ENCODE results near the gene CYP17A1. TPM values are rescaled to one million over a fixed set of nuclear protein-coding genes. Genes with fewer than 3 reads are reported as not detected.
"Not testable (repeated sequence)": the region's sequence is repeated elsewhere in the genome, so short reads cannot be mapped to it uniquely, and the experiment has no call there.

The CYP17A1 gene
- total RNA-seq, 2 donors from 2014 or later: 7.7 TPM; not detected in 1

DNA sequence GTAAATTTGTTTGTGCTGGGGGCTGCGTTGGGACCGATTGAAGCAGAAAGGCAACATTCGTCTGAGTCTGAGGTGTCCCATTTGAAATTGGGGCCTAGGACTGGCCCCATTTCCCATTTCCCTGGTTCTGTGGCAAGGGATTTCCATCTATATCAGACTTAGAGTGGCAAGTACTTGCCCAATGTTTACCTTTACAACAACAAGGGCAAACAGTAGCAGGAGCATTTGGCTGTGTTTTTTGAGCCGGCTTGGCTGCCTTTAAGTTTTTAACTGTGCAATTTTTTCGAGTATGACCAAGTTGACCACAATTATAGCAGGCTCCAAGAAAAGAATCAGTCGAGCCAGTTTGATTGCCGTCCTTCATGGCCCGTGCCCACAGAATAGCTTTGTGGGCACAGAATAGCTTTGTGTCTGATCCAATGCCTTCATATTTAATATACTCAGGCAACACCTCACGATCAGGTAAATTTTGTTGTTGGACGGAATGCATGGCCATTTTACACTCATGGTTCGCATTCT, 4.7 kb upstream of the CYP17A1 start:
- intact Hi-C loops (cut with DNase I): no loop called here
- Histone ChIP-seq H3K36me3 (no peaks in the 10 kb centered on the region), H3K4me1 (no peaks in the 10 kb centered on the region), H3K9me3 (no peaks in the 10 kb centered on the region), H3K4me3 (no peak overlapping the region), H3K27me3 (no peaks in the 10 kb centered on the region), H3K9ac (ENCODE audit: low read depth in 2 of 2, low read length in 2 of 2) (no peak overlapping the region), H3K27ac (no peak overlapping the region)
- TF ChIP-seq, protein P1, sequence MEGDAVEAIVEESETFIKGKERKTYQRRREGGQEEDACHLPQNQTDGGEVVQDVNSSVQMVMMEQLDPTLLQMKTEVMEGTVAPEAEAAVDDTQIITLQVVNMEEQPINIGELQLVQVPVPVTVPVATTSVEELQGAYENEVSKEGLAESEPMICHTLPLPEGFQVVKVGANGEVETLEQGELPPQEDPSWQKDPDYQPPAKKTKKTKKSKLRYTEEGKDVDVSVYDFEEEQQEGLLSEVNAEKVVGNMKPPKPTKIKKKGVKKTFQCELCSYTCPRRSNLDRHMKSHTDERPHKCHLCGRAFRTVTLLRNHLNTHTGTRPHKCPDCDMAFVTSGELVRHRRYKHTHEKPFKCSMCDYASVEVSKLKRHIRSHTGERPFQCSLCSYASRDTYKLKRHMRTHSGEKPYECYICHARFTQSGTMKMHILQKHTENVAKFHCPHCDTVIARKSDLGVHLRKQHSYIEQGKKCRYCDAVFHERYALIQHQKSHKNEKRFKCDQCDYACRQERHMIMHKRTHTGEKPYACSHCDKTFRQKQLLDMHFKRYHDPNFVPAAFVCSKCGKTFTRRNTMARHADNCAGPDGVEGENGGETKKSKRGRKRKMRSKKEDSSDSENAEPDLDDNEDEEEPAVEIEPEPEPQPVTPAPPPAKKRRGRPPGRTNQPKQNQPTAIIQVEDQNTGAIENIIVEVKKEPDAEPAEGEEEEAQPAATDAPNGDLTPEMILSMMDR (IDR thresholded peaks at IDR 0.05): no peak
- no peak for DNase-seq

DNA sequence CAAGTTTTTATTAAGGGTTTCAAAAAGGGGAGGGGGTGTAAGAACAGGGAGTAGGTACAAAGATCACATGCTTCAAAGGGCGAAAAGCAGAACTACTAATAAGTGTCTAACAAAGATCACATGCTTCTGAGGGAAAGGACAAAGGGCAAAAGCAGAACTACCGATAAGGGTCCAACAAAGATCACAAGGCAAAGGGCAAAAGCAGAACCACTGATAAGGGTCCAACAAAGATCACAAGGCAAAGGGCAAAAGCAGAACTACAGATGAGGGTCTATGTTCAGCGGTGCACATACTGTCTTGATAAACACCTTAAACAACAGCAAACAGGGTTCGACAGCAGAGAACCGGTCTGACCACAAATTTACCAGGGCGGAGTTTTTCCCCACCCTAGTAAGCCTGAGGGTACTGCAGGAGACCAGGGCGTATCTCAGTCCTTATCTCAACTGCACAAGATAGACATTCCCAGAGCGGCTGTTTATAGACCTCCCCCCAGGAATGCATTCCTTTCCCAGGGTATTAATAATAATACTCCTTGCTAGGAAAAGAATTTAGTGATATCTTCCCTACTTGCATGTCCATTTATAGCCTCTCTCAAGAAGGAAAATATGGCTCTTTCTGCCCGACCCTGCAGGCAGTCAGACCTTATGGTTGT, 1.2 kb upstream of the CYP17A1 start:
- H3K9ac ChIP-seq (ENCODE audit: low read depth in 2 of 2, low read length in 2 of 2): not testable (repeated sequence)

DNA sequence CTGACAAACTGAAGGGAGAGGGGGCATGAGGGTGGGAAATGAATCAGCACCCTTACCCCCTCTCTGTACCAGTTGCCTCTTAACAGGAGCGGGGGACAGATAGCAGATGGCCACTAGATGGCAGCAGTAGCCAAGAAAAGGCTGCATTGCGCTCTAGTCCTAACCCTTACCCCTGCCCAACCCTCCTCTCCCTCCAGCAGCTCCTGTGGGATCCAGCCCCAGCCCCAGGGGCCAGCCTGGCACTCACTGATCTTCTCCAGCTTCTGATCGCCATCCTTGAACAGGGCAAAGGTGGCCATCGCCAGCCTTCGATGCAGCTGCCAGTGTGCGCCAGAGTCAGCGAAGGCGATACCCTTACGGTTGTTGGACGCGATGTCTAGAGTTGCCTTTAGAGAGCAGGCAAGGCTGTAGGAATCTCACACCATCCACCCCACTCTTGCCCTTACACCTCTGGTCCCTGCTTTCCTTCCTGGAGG, 2.2 kb downstream of the CYP17A1 start:
- Histone ChIP-seq H3K36me3 (no peaks in the 10 kb centered on the region), H3K27ac (no peak overlapping the region), H3K4me1 (peaks cover 3% of the 10 kb centered on the region), H3K4me3 (no peak overlapping the region), H3K27me3 (no peaks in the 10 kb centered on the region), H3K9ac (ENCODE audit: low read depth in 2 of 2, low read length in 2 of 2) (no peak overlapping the region), H3K9me3 (no peaks in the 10 kb centered on the region)
- intact Hi-C loops (cut with DNase I): loop anchor here (5.0 kb wide), 2 partner anchors 232 to 412 kb away; partner anchors contain the start of gene RPEL1
- TF ChIP-seq, protein P1 (IDR thresholded peaks at IDR 0.05): peak; percentile 79
- peak; percentile 80 for DNase-seq

More for the DNA sequence above, 1.2 kb upstream of the CYP17A1 start:
- not testable (repeated sequence) for DNase-seq, H3K4me3 ChIP-seq, H3K4me1 ChIP-seq, H3K27me3 ChIP-seq, H3K9me3 ChIP-seq, H3K36me3 ChIP-seq, H3K27ac ChIP-seq
- intact Hi-C loops (cut with DNase I): loop anchor here (5.0 kb wide), 2 partner anchors 229 to 409 kb away; partner anchors contain the start of gene RPEL1

DNA sequence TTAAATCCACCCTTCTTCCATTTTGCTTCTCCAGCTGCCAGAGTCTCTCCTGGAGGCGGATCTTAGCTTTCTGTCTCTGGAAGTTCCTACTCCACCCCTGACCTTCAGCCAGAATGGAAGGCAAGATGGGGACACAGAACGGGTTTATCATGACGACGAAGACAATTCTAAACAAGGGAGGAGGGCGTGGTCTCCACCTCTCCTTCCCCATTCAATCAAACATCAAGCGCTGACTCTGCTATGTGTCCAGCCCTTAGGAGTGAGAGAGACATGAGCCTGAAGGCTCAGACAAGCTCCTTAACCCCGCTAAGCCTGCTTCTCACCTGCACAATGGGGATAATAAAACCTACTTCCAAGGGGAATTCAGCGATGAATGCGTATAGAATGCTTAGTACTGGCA, 3.1 kb downstream of the CYP17A1 start:
- Histone ChIP-seq H3K36me3 (no peaks in the 10 kb centered on the region), H3K9ac (ENCODE audit: low read depth in 2 of 2, low read length in 2 of 2) (no peak overlapping the region), H3K9me3 (no peaks in the 10 kb centered on the region), H3K27ac (no peak overlapping the region), H3K4me1 (peaks cover 3% of the 10 kb centered on the region), H3K27me3 (no peaks in the 10 kb centered on the region), H3K4me3 (no peak overlapping the region)
- TF ChIP-seq, protein P1 (IDR thresholded peaks at IDR 0.05): no peak
- DNase-seq: peak; percentile 39
- intact Hi-C loops (cut with DNase I): loop anchor here (5.0 kb wide), 1 partner anchor 102 kb away; no protein-coding TSS in a partner anchor

DNA sequence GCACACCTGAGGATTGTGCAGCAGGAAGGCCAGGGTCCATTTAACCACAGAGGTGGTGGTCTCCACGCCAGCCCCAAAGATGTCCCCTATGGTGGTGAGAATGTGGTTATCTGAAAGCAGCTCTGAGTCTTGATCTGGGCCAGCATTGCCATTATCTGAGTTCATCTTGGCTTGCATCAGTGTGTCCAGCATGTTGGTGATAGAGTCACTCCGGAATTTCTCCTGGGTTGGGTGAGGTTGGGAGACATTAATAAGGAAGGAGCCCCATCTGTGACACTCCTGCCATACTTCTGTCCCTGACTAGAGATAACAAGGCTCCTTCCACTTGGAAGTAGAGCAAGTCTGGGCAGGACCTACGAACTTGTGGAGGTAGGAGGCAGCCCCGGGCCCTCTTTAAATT, 4.2 kb downstream of the CYP17A1 start:
- no peak for DNase-seq
- H3K27ac ChIP-seq: no peak overlapping the region
- H3K27me3 ChIP-seq: no peaks in the 10 kb centered on the region
- no peak overlapping the region for H3K9ac ChIP-seq (ENCODE audit: low read depth in 2 of 2, low read length in 2 of 2)
- intact Hi-C loops (cut with DNase I): loop anchor here (5.0 kb wide), 1 partner anchor 101 kb away; no protein-coding TSS in a partner anchor
- no peak overlapping the region for H3K4me3 ChIP-seq
- H3K4me1 ChIP-seq: peaks cover 3% of the 10 kb centered on the region
- TF ChIP-seq, protein P1 (IDR thresholded peaks at IDR 0.05): no peak
- H3K36me3 ChIP-seq: no peaks in the 10 kb centered on the region
- no peaks in the 10 kb centered on the region for H3K9me3 ChIP-seq

DNA sequence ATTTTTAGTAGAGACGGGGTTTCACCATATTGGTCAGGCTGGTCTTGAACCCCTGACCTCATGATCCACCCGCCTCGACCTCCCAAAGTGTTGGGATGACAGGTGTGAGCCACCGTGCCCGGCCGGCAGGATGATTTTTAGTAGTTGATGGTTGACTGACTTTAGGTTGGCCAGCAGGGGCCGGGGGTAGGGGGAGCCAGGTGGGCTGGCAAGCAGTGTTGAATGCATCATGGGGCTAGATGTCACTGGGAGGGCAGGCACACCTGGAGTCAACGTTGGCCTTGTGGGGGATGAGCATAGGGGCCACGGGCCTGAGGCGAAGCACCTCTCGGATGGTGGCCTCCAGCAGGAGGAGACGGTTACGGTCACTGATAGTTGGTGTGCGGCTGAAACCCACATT, 5.0 kb downstream of the CYP17A1 start:
- Histone ChIP-seq H3K4me1 (peaks cover 3% of the 10 kb centered on the region), H3K27ac (no peak overlapping the region), H3K4me3 (no peak overlapping the region), H3K27me3 (no peaks in the 10 kb centered on the region), H3K9ac (ENCODE audit: low read depth in 2 of 2, low read length in 2 of 2) (no peak overlapping the region), H3K9me3 (no peaks in the 10 kb centered on the region), H3K36me3 (no peaks in the 10 kb centered on the region)
- intact Hi-C loops (cut with DNase I): loop anchor here (5.0 kb wide), 1 partner anchor 100 kb away; no protein-coding TSS in a partner anchor
- no peak for DNase-seq
- TF ChIP-seq, protein P1 (IDR thresholded peaks at IDR 0.05): no peak

Measured in colonic mucosa (tissue), 4 donors.